Heart right ventricle (tissue), 16 donors: Measurements from ENCODE around the gene NPBWR2. TPM values are rescaled to one million over a fixed set of nuclear protein-coding genes. Genes with fewer than 3 reads are reported as not detected.

ENCODE experiments used
- ATAC-seq, 8 donors: fragments of 200-7000 bp; cut with Tn5 transposase; one replicate each; pipeline ENCODE4 v1.9.1; 2020; ENCODE audit warnings: mild to moderate bottlenecking in 8 of 8, moderate library complexity in 8 of 8, moderate number of reproducible peaks in 1 of 8
- DNase-seq, 2 donors: peaks; one replicate each; pipeline ENCODE4 v3.0.0-alpha.2; 2020
- H3K27ac ChIP-seq, 10 donors: fragments of 200-600 bp; sonication (generic) in 2 of 10; one replicate each; pipeline versions ENCODE4 v1.5.0 to v1.8.0; 2020 to 2022; ENCODE audit warnings: mild to moderate bottlenecking in 3 of 10
- H3K27me3 ChIP-seq, 7 donors: fragments of 200-600 bp; one replicate each; pipeline ENCODE4 v1.8.0; 2021 to 2022; ENCODE audit warnings: mild to moderate bottlenecking in 2 of 7
- H3K36me3 ChIP-seq, 9 donors: fragments of 200-600 bp; sonication (generic) in 1 of 9; one replicate each; pipeline versions ENCODE4 v1.5.0 to v1.8.0; 2020 to 2022; ENCODE audit warnings: mild to moderate bottlenecking in 2 of 9
- H3K4me1 ChIP-seq, 9 donors: fragments of 200-600 bp; sonication (generic) in 1 of 9; one replicate each; pipeline versions ENCODE4 v1.5.0 to v1.8.0; 2020 to 2022; ENCODE audit warnings: mild to moderate bottlenecking in 4 of 9
- H3K4me3 ChIP-seq, 10 donors: fragments of 200-600 bp; sonication (generic) in 2 of 10; one replicate each; pipeline versions ENCODE4 v1.5.0 to v1.8.0; 2020 to 2022; ENCODE audit warnings: mild to moderate bottlenecking in 7 of 10, moderate library complexity in 2 of 10
- H3K9me3 ChIP-seq, 11 donors: fragments of 200-600 bp in 10 of 11; sonication (generic) in 2 of 11; one replicate each; pipeline versions ENCODE4 v1.5.0 to v1.8.0; 2013 to 2022; ENCODE audit warnings: mild to moderate bottlenecking in 2 of 11, control low read depth in 1 of 11, moderate library complexity in 1 of 11
- WGBS, 2 donors: extraction: QIAGEN DNeasy Blood & Tissue Kit; methylation state at CpG; one replicate each; pipeline ENCODE4 v1.1.7; 2013; ENCODE audit warnings: inconsistent platforms in 1 of 2; 5-methylcytosine and 5-hydroxymethylcytosine counted together
- intact Hi-C, 10 donors: fragments of 100-400 bp; cut with DNase I; formaldehyde crosslinking; loops; one replicate each; pipeline versions ENCODE4 v1.11.1 to v1.14.2; 2022
- microRNA-seq, 2 donors: library from miRNA; unstranded; fragments of <30 nt; microRNA quantifications; one replicate each; pipeline ENCODE4 v1.2.0, GENCODE V29; 2021
- polyA plus RNA-seq, 2 donors: library from polyadenylated mRNA; stranded (reverse); fragments of 200-250 nt; gene quantifications; one replicate each; pipeline ENCODE4 v1.2.3, GENCODE V29; 2013
- total RNA-seq, 10 donors: library from RNA; stranded (reverse); fragmentation: NEBNext Ultra II Directional in 3 of 10; extraction: Animal tissue kit (Norgen Biotek cat#: 25700) in 3 of 10; gene quantifications; one replicate each; pipeline versions ENCODE4 v1.2.1 to v1.2.4, GENCODE V29; 2021 to 2023
- TF ChIP-seq, protein P1 (sequence below), 9 donors: fragments of 200-600 bp; sonication (generic) in 2 of 9; IDR thresholded peaks; one replicate each; pipeline versions ENCODE4 v1.5.0 to v1.8.0; 2021 to 2022; ENCODE audit warnings: antibody characterized with exemption in 9 of 9, mild to moderate bottlenecking in 5 of 9, moderate library complexity in 1 of 9
- donor health status: Arrhythmogenic right ventricular cardiomyopathy.
- donor health status: ischemic (EF 13 %, LVEDD 7.1; RV severe dilation, severe dysfunction).
- donor health status: healthy with polysubstance abuse.
- donor health status: DM: no; HTN: yes; CAD: no.
- donor health status: DM: no; HTN: no; CAD: no.
- donor health status: ischemic (EF 25% LVEDD 6.9; RV normal size, moderate dysfunction).
- donor health status: ischemic (EF 25% LVEDD 5.7; RV mildly dilated, moderate dysfunction).
- donor health status: healthy.
- donor health status: DM: yes; HTN: yes; CAD: no.
- donor health status: Ischemic cardiomyopathy.
- donor health status: ischemic (EF 35%, LVEDD 5.7; RV mildly dilated, moderate dysfunction).
- donor health status: nonischemic (EF 11% LVEDD 7.7; RV severe dilation, severe dysfunction).
- donor health status: DM: yes; HTN: yes; CAD: no.
- donor health status: PGD.
- donor health status: ischemic (EF 29% LVEDD 5.4; RV normal size, mild dysfunction).
- donor health status: nonischemic (EF 23%, LVEDD 6.1; RV moderate dilation, normal function).

The NPBWR2 gene
- total and polyA plus RNA-seq, 12 donors = not detected

DNA sequence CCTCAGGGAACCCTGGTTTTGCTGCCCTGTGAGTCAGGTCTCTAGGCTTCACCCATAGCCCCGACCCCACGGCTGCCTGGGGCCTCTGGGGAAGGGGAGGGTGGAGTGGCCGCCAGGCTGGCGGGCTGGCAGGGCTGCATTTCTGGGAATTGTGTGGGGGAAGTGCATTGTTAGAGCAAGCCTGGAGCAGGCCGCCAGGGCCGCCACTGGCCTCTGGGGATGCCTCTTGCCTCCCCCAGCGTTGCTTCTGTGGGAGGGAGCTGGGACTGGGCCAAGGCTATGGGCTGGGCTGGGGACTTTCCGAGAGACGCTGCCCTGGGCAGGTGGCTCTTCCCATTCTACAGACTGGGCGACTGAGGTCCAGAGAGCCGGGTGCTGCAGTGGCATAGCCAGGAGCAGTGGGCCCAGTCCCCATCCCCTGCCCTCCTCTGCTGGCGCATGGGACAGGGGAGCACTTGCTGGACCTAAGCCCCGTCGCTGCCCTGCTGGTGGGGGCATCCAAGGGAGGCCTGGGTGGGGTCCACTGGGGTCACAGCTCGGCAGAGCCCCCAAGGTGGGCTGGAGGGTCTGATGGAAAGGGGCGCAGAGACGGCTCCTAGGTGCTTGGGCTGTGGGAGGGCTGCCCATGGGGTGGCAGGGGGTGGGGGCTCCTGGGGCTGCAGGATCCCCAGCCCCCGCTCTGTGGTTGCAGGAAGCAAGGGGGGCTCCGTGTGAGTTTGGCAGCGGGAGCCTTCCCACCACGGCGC lies 51.3 kb downstream of the NPBWR2 start:
- H3K27me3 ChIP-seq = peaks cover 0 to 57% (median 18%) of the 10 kb centered on the region in 7 donors
- ATAC-seq = peak; percentile 40 to 63 (median 54)
- H3K9me3 ChIP-seq = no peaks in the 10 kb centered on the region
- TF ChIP-seq, protein P1, sequence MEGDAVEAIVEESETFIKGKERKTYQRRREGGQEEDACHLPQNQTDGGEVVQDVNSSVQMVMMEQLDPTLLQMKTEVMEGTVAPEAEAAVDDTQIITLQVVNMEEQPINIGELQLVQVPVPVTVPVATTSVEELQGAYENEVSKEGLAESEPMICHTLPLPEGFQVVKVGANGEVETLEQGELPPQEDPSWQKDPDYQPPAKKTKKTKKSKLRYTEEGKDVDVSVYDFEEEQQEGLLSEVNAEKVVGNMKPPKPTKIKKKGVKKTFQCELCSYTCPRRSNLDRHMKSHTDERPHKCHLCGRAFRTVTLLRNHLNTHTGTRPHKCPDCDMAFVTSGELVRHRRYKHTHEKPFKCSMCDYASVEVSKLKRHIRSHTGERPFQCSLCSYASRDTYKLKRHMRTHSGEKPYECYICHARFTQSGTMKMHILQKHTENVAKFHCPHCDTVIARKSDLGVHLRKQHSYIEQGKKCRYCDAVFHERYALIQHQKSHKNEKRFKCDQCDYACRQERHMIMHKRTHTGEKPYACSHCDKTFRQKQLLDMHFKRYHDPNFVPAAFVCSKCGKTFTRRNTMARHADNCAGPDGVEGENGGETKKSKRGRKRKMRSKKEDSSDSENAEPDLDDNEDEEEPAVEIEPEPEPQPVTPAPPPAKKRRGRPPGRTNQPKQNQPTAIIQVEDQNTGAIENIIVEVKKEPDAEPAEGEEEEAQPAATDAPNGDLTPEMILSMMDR (IDR thresholded peaks at IDR 0.05) = peak in 1 of 9 donors; percentile 9
- WGBS, 2 donors = 43 to 47% methylated on average over 22 of the region's 22 CpGs
- intact Hi-C loops = loop anchor here in 4 of 10 donors (2.0 to 10.0 kb wide), 4 partner anchors 15 to 421 kb away; partner anchors contain the start of gene PRPF6 (in 1 of the 4)
- peak overlapping the region; percentile 80 to 98 (median 90) for H3K27ac ChIP-seq
- H3K4me3 ChIP-seq = peak overlapping the region in 9 of 10 donors; percentile 16 to 47 (median 39)
- DNase-seq = peak; percentile 81 to 87
- H3K36me3 ChIP-seq = no peaks in the 10 kb centered on the region
- H3K4me1 ChIP-seq = peaks cover 2 to 67% (median 44%) of the 10 kb centered on the region in 9 donors

DNA sequence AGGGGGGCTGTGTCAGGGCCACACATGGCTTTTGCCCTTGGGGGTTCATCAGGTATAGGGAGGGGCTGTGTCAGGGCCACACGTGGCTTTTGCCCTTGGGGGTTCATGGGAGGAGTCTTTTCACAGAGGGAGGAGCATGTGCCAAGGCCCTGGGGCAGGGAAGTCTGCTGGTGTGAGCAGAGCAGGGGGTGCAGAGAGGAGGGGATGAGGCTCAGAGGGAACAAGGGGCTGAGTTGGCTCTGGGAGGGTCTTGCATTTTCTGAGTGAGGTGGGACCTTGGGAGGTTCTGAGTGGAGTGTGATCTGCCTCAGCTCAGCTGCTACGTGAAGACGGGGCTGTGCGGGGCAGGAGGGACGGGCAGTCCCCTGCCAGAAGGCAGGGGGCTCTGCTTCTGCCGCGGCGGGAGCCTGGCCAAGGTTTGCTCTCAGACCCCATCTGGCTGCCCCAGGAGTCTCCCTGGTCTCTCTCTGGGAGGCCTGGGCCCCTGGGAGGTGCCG lies 51.9 kb downstream of the NPBWR2 start:
- Histone ChIP-seq H3K9me3 (no peaks in the 10 kb centered on the region), H3K36me3 (no peaks in the 10 kb centered on the region), H3K27me3 (peaks cover 0 to 63% (median 23%) of the 10 kb centered on the region in 7 donors), H3K27ac (peak overlapping the region; percentile 80 to 98 (median 90)), H3K4me3 (peak overlapping the region in 6 of 10 donors; percentile 4 to 47 (median 33)), H3K4me1 (peaks cover 2 to 73% (median 44%) of the 10 kb centered on the region in 9 donors)
- intact Hi-C loops = loop anchor here in 2 of 10 donors (5.0 to 10.0 kb wide), 2 partner anchors 73 to 421 kb away; partner anchors contain the start of gene PRPF6 (in 1 of the 2)
- DNase-seq (no peak), ATAC-seq (no peak)
- TF ChIP-seq, protein P1 (IDR thresholded peaks at IDR 0.05) = no peak
- 56 to 63% methylated on average over 9 of the region's 9 CpGs for WGBS, 2 donors

DNA sequence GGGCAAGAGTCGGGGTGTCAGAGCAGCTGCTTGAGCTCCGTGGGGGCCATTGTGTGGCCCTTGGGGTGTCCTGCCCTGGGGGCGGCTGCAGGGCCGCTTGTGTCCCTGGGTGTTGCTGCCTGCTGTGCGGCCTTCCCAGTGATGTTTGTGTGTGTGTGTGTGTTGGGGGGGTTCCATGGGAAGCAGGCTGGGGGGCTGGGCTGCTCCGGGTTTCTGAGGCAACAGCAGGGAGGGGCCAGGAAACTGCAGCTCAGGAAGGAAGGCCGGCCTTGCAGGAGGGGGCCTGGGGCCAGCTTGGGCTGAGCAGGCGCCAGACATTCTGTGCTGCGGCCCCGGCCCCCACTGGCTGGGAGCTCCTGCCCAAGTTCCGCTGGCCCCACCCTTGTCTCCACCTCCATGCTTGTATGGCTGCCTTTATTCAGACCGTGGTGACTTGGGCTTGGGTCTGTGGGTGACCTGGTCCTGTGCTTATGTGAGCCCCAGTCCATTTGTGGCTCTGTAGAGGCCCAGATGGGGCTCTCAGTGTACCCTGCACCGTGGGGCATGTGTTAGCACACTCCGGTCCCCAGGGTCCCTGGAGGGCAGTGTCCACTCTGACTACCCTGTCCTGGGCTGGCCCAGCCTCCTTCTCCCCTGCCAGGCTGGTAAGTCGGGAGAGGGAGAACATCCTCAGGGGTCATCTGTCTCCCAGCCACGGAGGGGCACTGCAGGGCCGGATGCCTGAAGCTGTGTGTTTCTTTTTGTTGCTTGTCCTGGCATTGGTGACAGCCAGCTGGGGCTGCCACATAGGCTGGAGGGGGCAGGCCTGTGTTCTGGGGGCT lies 53.3 kb downstream of the NPBWR2 start:
- DNase-seq (peak; percentile 80 to 90), ATAC-seq (peak; percentile 29 to 55 (median 40))
- peaks cover 6 to 82% (median 52%) of the 10 kb centered on the region in 9 donors for H3K4me1 ChIP-seq
- H3K27me3 ChIP-seq = peaks cover 0 to 73% (median 33%) of the 10 kb centered on the region in 7 donors
- TF ChIP-seq, protein P1 (IDR thresholded peaks at IDR 0.05) = peak in 2 of 9 donors; percentile 19 to 22
- peak overlapping the region; percentile 80 to 98 (median 92) for H3K27ac ChIP-seq
- H3K4me3 ChIP-seq = peak overlapping the region in 7 of 10 donors; percentile 7 to 75 (median 34)
- no peaks in the 10 kb centered on the region for H3K36me3 ChIP-seq
- WGBS, 2 donors = 31 to 36% methylated on average over 15 to 17 of the region's 17 CpGs
- intact Hi-C loops = loop anchor here in 2 of 10 donors (5.0 to 10.0 kb wide), 2 partner anchors 367 to 419 kb away; no protein-coding TSS in a partner anchor
- no peaks in the 10 kb centered on the region for H3K9me3 ChIP-seq

Small RNA genes lying within 50 kb of the gene (microRNA-seq; reads per million reads assigned to microRNA genes)
- gene MIR6813 = 0 reads per million in 2 donors

Other genes starting within 250 kb of the NPBWR2 start
- gene ABHD16B, start 246.1 kb downstream of the NPBWR2 start, total RNA-seq = not detected
- under 1 TPM; 0.32 to 0.59 TPM for gene ABHD16B, start 246.1 kb downstream of the NPBWR2 start, polyA plus RNA-seq
- gene TPD52L2, start 242.3 kb downstream of the NPBWR2 start, total RNA-seq = 10 to 100 TPM; 60.1 to 83.0 (median 72.8) TPM
- 100 to 1,000 TPM in 1 of 2 donors, 10 to 100 TPM in 1; 50.6 to 119 TPM for gene TPD52L2, start 242.3 kb downstream of the NPBWR2 start, polyA plus RNA-seq
- 10 to 100 TPM; 32.8 to 52.2 (median 38.5) TPM for gene DNAJC5, start 212.4 kb downstream of the NPBWR2 start, total RNA-seq
- 10 to 100 TPM; 19.5 to 23.8 TPM for gene DNAJC5, start 212.4 kb downstream of the NPBWR2 start, polyA plus RNA-seq
- 10 to 100 TPM; 27.3 to 70.4 (median 39.0) TPM for gene UCKL1, start 151.1 kb downstream of the NPBWR2 start, total RNA-seq
- 100 to 1,000 TPM in 1 of 2 donors, 10 to 100 TPM in 1; 36.3 to 130 TPM for gene UCKL1, start 151.1 kb downstream of the NPBWR2 start, polyA plus RNA-seq
- 10 to 100 TPM; 11.1 to 14.8 (median 13.7) TPM for gene ZNF512B, start 137.6 kb downstream of the NPBWR2 start, total RNA-seq
- gene ZNF512B, start 137.6 kb downstream of the NPBWR2 start, polyA plus RNA-seq = 10 to 100 TPM in 1 of 2 donors, 1 to 10 TPM in 1; 4.6 to 11.8 TPM
- gene SAMD10, start 127.9 kb downstream of the NPBWR2 start, total RNA-seq = 1 to 10 TPM; 3.4 to 8.4 (median 4.0) TPM
- gene SAMD10, start 127.9 kb downstream of the NPBWR2 start, polyA plus RNA-seq = 1 to 10 TPM; 3.9 to 8.8 TPM
- gene PRPF6, start 126.4 kb downstream of the NPBWR2 start, total RNA-seq = 10 to 100 TPM; 43.8 to 53.6 (median 48.1) TPM
- gene PRPF6, start 126.4 kb downstream of the NPBWR2 start, polyA plus RNA-seq = 10 to 100 TPM; 27.8 to 48.4 TPM
- gene C20orf204, start 71.4 kb downstream of the NPBWR2 start, total RNA-seq = under 1 TPM; 0.11 to 0.86 (median 0.39) TPM
- under 1 TPM; 0.49 to 0.88 TPM for gene C20orf204, start 71.4 kb downstream of the NPBWR2 start, polyA plus RNA-seq
- gene SOX18, start 57.9 kb downstream of the NPBWR2 start, total RNA-seq = 100 to 1,000 TPM in 1 of 10 donors, 10 to 100 TPM in 9; 23.5 to 129 (median 51.9) TPM
- gene SOX18, start 57.9 kb downstream of the NPBWR2 start, polyA plus RNA-seq = 10 to 100 TPM; 37.2 to 60.0 TPM
- 10 to 100 TPM; 40.8 to 51.0 (median 44.9) TPM for gene TCEA2, start 44.4 kb downstream of the NPBWR2 start, total RNA-seq
- 10 to 100 TPM; 35.0 to 54.9 TPM for gene TCEA2, start 44.4 kb downstream of the NPBWR2 start, polyA plus RNA-seq
- gene RGS19, start 28.0 kb downstream of the NPBWR2 start, total RNA-seq = 10 to 100 TPM in 1 of 10 donors, 1 to 10 TPM in 9; 1.8 to 13.1 (median 3.3) TPM
- gene RGS19, start 28.0 kb downstream of the NPBWR2 start, polyA plus RNA-seq = 1 to 10 TPM; 4.5 to 6.4 TPM
- 1 to 10 TPM in 1 of 10 donors, under 1 TPM in 9; 0.27 to 1.3 (median 0.42) TPM for gene OPRL1, start 27.5 kb downstream of the NPBWR2 start, total RNA-seq
- gene OPRL1, start 27.5 kb downstream of the NPBWR2 start, polyA plus RNA-seq = under 1 TPM; 0.19 to 0.29 TPM
- not detected for gene LKAAEAR1, start 23.2 kb downstream of the NPBWR2 start, total RNA-seq
- under 1 TPM in 1 of 2 donors, not detected in 1; 0.12 TPM for gene LKAAEAR1, start 23.2 kb downstream of the NPBWR2 start, polyA plus RNA-seq
- gene MYT1, start 56.9 kb upstream of the NPBWR2 start, total RNA-seq = under 1 TPM in 9 of 10 donors, not detected in 1; 0.05 to 0.35 (median 0.11) TPM
- under 1 TPM; 0.01 to 0.15 TPM for gene MYT1, start 56.9 kb upstream of the NPBWR2 start, polyA plus RNA-seq
- 10 to 100 TPM; 56.2 to 83.5 (median 69.4) TPM for gene PCMTD2, start 148.2 kb upstream of the NPBWR2 start, total RNA-seq
- gene PCMTD2, start 148.2 kb upstream of the NPBWR2 start, polyA plus RNA-seq = 10 to 100 TPM; 11.7 to 68.4 TPM